HEK293 (cell line): ENCODE results near the gene C6orf141.
A peak's percentile ranks its signal among the peaks of the same experiment; 100 is the strongest.

Experiments
- BCL11B ChIP-seq: fragments of 450-650 bp; formaldehyde crosslinking; IDR thresholded peaks from 2 replicates; pipeline ENCODE4 v1.5.1; 2016; ENCODE audit warnings: low read depth, missing biosample characterization, missing genetic modification characterization
- GLIS1 ChIP-seq: fragments of 450-650 bp; formaldehyde crosslinking; IDR thresholded peaks from 2 replicates; pipeline ENCODE4 v1.5.1; 2016; ENCODE audit warnings: missing biosample characterization, missing genetic modification characterization
- KLF10 ChIP-seq: fragments of 450-650 bp; IDR thresholded peaks from 2 replicates; pipeline ENCODE4 v1.5.1; 2018; ENCODE audit warnings: missing biosample characterization, mild to moderate bottlenecking, missing genetic modification characterization
- KLF9 ChIP-seq: fragments of 450-650 bp; formaldehyde crosslinking; IDR thresholded peaks from 2 replicates; pipeline ENCODE4 v1.5.1; 2016; ENCODE audit warnings: missing biosample characterization, missing genetic modification characterization, low read depth
- PBX3 ChIP-seq: sonication (generic); formaldehyde crosslinking; IDR thresholded peaks from 2 replicates; pipeline ENCODE4 v1.8.1; 2022; ENCODE audit warnings: mild to moderate bottlenecking, moderate library complexity, missing genetic modification reagents
- SCRT1 ChIP-seq: fragments of 450-650 bp; formaldehyde crosslinking; IDR thresholded peaks from 2 replicates; pipeline ENCODE4 v1.5.1; 2016; ENCODE audit warnings: missing biosample characterization, missing genetic modification characterization, borderline replicate concordance
- SCRT2 ChIP-seq: fragments of 450-650 bp; formaldehyde crosslinking; IDR thresholded peaks from 2 replicates; pipeline ENCODE4 v1.5.1; 2016; ENCODE audit warnings: missing biosample characterization, missing genetic modification characterization
- ZBTB26 ChIP-seq: fragments of 450-650 bp; formaldehyde crosslinking; optimal IDR thresholded peaks from 2 replicates; pipeline ENCODE3; 2016; ENCODE audit warnings: missing biosample characterization, mild to moderate bottlenecking, missing genetic modification characterization
- ZFP37 ChIP-seq: fragments of 450-650 bp; formaldehyde crosslinking; IDR thresholded peaks from 2 replicates; pipeline ENCODE4 v1.5.1; 2016; ENCODE audit warnings: missing biosample characterization, missing genetic modification characterization
- ZNF157 ChIP-seq: fragments of 450-650 bp; formaldehyde crosslinking; IDR thresholded peaks from 2 replicates; pipeline ENCODE4 v1.5.1; 2016; ENCODE audit warnings: missing biosample characterization, missing genetic modification characterization
- ZNF16 ChIP-seq: fragments of 450-650 bp; formaldehyde crosslinking; IDR thresholded peaks from 2 replicates; pipeline ENCODE4 v1.5.1; 2016; ENCODE audit warnings: low read depth, missing biosample characterization, missing genetic modification characterization
- ZNF19 ChIP-seq: fragments of 450-650 bp; formaldehyde crosslinking; IDR thresholded peaks from 2 replicates; pipeline ENCODE4; 2016; ENCODE audit warnings: missing biosample characterization, missing genetic modification characterization, low read depth
- ZNF202 ChIP-seq: fragments of 450-650 bp; formaldehyde crosslinking; IDR thresholded peaks from 2 replicates; pipeline ENCODE4 v1.5.1; 2016; ENCODE audit warnings: missing biosample characterization, missing genetic modification characterization, borderline replicate concordance
- ZNF214 ChIP-seq: fragments of 450-650 bp; formaldehyde crosslinking; IDR thresholded peaks from 2 replicates; pipeline ENCODE4 v1.5.1; 2017; ENCODE audit warnings: missing biosample characterization, mild to moderate bottlenecking, missing genetic modification characterization, borderline replicate concordance
- ZNF311 ChIP-seq: fragments of 450-650 bp; formaldehyde crosslinking; IDR thresholded peaks from 2 replicates; pipeline ENCODE4 v1.5.1; 2017; ENCODE audit warnings: missing biosample characterization, missing genetic modification characterization, borderline replicate concordance
- ZNF37A ChIP-seq: fragments of 450-650 bp; IDR thresholded peaks from 2 replicates; pipeline ENCODE4 v1.5.1; 2018; ENCODE audit warnings: missing biosample characterization, missing genetic modification characterization
- ZNF398 ChIP-seq: fragments of 450-650 bp; formaldehyde crosslinking; IDR thresholded peaks from 2 replicates; pipeline ENCODE4 v1.5.1; 2017; ENCODE audit warnings: missing biosample characterization, missing genetic modification characterization
- ZNF530 ChIP-seq: fragments of 450-650 bp; formaldehyde crosslinking; IDR thresholded peaks from 2 replicates; pipeline ENCODE4 v1.5.1; 2016; ENCODE audit warnings: low read depth, missing biosample characterization, missing genetic modification characterization
- ZNF610 ChIP-seq: fragments of 450-650 bp; formaldehyde crosslinking; IDR thresholded peaks from 2 replicates; pipeline ENCODE4 v1.5.1; 2016; ENCODE audit warnings: missing biosample characterization, missing genetic modification characterization, borderline replicate concordance
- ZNF626 ChIP-seq: fragments of 450-650 bp; sonication (Bioruptor Pico); formaldehyde crosslinking; IDR thresholded peaks from 2 replicates; pipeline ENCODE4 v1.5.1; 2018; ENCODE audit warnings: missing biosample characterization, missing genetic modification characterization, inconsistent platforms
- ZNF660 ChIP-seq: fragments of 450-650 bp; IDR thresholded peaks from 2 replicates; pipeline ENCODE4 v1.5.1; 2018; ENCODE audit warnings: missing biosample characterization, mild to moderate bottlenecking, missing genetic modification characterization
- ZNF664 ChIP-seq: fragments of 450-650 bp; formaldehyde crosslinking; IDR thresholded peaks from 2 replicates; pipeline ENCODE4 v1.5.1; 2016; ENCODE audit warnings: missing biosample characterization, missing genetic modification characterization
- ZNF747 ChIP-seq: fragments of 450-650 bp; formaldehyde crosslinking; IDR thresholded peaks from 2 replicates; pipeline ENCODE4 v1.5.1; 2016; ENCODE audit warnings: missing biosample characterization, missing genetic modification characterization
- ZSCAN30 ChIP-seq: fragments of 450-650 bp; IDR thresholded peaks from 2 replicates; pipeline ENCODE4 v1.5.1; 2018; ENCODE audit warnings: missing biosample characterization, mild to moderate bottlenecking, missing genetic modification characterization, moderate library complexity
- TF ChIP-seq, protein P1 (sequence below): fragments of 450-650 bp; formaldehyde crosslinking; IDR thresholded peaks from 2 replicates; pipeline ENCODE4 v1.5.1; 2016; ENCODE audit warnings: missing biosample characterization, missing genetic modification characterization
- TF ChIP-seq, protein P2 (sequence below): IDR thresholded peaks from 2 replicates; pipeline ENCODE4 v1.6.1; 2011; ENCODE audit warnings: mild to moderate bottlenecking, low read depth, low read length, borderline replicate concordance
- TF ChIP-seq, protein P3 (sequence below): fragments of 450-650 bp; formaldehyde crosslinking; IDR thresholded peaks from 2 replicates; pipeline ENCODE4 v1.5.1; 2016; ENCODE audit warnings: missing biosample characterization, missing genetic modification characterization, borderline replicate concordance
- TF ChIP-seq, protein P4 (sequence below): fragments of 450-650 bp; formaldehyde crosslinking; IDR thresholded peaks from 2 replicates; pipeline ENCODE4 v1.5.1; 2016; ENCODE audit warnings: missing biosample characterization, missing genetic modification characterization

The C6orf141 gene

DNA sequence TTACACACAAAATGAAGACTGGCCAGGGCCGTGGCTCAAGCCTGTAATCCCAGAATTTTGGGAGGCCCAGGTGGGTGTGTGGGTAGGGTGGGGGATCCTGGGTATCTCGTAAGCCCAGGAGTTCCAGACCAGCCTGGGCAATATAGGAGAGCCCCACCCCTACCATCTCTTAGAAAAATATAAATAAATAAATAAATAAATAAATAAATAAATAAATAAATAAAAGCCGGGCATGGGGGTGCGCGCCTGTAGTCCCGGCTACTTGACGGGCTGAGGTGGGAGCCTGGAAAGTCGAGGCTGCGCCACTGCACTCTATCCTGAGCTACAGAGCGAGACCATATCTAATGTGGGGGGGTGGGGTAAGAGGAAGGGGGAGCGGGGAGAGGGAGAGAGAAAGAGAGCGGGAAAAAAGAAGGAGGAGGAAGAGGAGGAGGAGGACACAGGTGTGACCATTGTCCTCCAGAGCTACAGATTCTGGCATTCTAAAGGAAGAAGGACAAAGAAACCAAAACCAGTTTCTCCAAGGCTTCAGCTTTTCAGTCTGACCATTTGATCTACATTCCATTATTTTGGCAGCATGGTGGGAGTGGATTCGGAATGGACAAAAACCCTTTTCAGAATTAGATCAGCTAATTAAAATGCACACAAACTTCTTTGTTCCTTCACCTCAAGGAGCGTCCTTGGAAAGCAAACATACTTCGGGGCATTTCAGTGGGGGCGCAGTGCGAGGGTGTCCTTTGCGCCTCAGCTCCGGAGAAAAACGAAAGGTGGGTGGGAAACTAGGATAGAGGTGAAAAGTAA is 577 bp upstream of the C6orf141 start (continued):
- no peak for TF ChIP-seq ZNF398 (tag by site-specific recombination)
- TF ChIP-seq, protein P1, sequence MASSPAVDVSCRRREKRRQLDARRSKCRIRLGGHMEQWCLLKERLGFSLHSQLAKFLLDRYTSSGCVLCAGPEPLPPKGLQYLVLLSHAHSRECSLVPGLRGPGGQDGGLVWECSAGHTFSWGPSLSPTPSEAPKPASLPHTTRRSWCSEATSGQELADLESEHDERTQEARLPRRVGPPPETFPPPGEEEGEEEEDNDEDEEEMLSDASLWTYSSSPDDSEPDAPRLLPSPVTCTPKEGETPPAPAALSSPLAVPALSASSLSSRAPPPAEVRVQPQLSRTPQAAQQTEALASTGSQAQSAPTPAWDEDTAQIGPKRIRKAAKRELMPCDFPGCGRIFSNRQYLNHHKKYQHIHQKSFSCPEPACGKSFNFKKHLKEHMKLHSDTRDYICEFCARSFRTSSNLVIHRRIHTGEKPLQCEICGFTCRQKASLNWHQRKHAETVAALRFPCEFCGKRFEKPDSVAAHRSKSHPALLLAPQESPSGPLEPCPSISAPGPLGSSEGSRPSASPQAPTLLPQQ (tag by site-specific recombination), result no peak
- TF ChIP-seq ZNF660 (tag by site-specific recombination), result no peak
- no peak for TF ChIP-seq KLF9 (tag by site-specific recombination)
- no peak for TF ChIP-seq ZNF37A (tag by site-specific recombination)
- TF ChIP-seq ZNF202 (tag by site-specific recombination), result no peak
- no peak for TF ChIP-seq ZNF311 (tag by site-specific recombination)
- no peak for TF ChIP-seq GLIS1 (tag by site-specific recombination)
- TF ChIP-seq ZNF664 (tag by site-specific recombination), result 0 out of 2 replicates have a peak, but pooled peaks have one; percentile 30
- no peak for TF ChIP-seq SCRT1
- TF ChIP-seq ZNF626 (tag by site-specific recombination), result no peak
- TF ChIP-seq, protein P2, sequence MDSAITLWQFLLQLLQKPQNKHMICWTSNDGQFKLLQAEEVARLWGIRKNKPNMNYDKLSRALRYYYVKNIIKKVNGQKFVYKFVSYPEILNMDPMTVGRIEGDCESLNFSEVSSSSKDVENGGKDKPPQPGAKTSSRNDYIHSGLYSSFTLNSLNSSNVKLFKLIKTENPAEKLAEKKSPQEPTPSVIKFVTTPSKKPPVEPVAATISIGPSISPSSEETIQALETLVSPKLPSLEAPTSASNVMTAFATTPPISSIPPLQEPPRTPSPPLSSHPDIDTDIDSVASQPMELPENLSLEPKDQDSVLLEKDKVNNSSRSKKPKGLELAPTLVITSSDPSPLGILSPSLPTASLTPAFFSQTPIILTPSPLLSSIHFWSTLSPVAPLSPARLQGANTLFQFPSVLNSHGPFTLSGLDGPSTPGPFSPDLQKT, result no peak
- TF ChIP-seq, protein P3, sequence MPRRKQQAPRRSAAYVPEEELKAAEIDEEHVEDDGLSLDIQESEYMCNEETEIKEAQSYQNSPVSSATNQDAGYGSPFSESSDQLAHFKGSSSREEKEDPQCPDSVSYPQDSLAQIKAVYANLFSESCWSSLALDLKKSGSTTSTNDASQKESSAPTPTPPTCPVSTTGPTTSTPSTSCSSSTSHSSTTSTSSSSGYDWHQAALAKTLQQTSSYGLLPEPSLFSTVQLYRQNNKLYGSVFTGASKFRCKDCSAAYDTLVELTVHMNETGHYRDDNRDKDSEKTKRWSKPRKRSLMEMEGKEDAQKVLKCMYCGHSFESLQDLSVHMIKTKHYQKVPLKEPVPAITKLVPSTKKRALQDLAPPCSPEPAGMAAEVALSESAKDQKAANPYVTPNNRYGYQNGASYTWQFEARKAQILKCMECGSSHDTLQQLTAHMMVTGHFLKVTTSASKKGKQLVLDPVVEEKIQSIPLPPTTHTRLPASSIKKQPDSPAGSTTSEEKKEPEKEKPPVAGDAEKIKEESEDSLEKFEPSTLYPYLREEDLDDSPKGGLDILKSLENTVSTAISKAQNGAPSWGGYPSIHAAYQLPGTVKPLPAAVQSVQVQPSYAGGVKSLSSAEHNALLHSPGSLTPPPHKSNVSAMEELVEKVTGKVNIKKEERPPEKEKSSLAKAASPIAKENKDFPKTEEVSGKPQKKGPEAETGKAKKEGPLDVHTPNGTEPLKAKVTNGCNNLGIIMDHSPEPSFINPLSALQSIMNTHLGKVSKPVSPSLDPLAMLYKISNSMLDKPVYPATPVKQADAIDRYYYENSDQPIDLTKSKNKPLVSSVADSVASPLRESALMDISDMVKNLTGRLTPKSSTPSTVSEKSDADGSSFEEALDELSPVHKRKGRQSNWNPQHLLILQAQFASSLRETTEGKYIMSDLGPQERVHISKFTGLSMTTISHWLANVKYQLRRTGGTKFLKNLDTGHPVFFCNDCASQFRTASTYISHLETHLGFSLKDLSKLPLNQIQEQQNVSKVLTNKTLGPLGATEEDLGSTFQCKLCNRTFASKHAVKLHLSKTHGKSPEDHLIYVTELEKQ (tag by site-specific recombination), result no peak
- no peak for TF ChIP-seq ZNF214 (tag by site-specific recombination)
- no peak for TF ChIP-seq ZNF747 (tag by site-specific recombination)
- no peak for TF ChIP-seq ZSCAN30 (tag by site-specific recombination)
- peak; percentile 52; the same call in 1 of the 2 replicates for TF ChIP-seq ZNF530
- TF ChIP-seq ZNF610 (tag by site-specific recombination), result no peak
- TF ChIP-seq ZBTB26 (tag by site-specific recombination), result no peak
- TF ChIP-seq PBX3 (CRISPR knock-in tag), result no peak
- TF ChIP-seq ZFP37 (tag by site-specific recombination), result no peak
- TF ChIP-seq BCL11B (tag by site-specific recombination), result no peak
- no peak for TF ChIP-seq ZNF19 (tag by site-specific recombination)
- no peak for TF ChIP-seq KLF10 (tag by site-specific recombination)
- TF ChIP-seq ZNF16 (tag by site-specific recombination), result no peak
- TF ChIP-seq ZNF157, result no peak
- TF ChIP-seq, protein P4, sequence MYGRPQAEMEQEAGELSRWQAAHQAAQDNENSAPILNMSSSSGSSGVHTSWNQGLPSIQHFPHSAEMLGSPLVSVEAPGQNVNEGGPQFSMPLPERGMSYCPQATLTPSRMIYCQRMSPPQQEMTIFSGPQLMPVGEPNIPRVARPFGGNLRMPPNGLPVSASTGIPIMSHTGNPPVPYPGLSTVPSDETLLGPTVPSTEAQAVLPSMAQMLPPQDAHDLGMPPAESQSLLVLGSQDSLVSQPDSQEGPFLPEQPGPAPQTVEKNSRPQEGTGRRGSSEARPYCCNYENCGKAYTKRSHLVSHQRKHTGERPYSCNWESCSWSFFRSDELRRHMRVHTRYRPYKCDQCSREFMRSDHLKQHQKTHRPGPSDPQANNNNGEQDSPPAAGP, result no peak
- TF ChIP-seq SCRT2 (tag by site-specific recombination), result no peak
